Liver (tissue), 9 donors: Measurements from ENCODE around the gene DBH. TPM values are rescaled to one million over a fixed set of nuclear protein-coding genes. Genes with fewer than 3 reads are reported as not detected.

Experiments used
- DNase-seq: peaks from one replicate; pipeline ENCODE4 v3.0.0-alpha.2; 2017; ENCODE audit warnings: low spot score
- H3K27ac ChIP-seq, 2 donors: one replicate each; pipeline ENCODE4 v1.7.0; 2013; ENCODE audit warnings: inconsistent platforms in 2 of 2, low read length in 2 of 2, control low read depth in 1 of 2, low read depth in 1 of 2, mild to moderate bottlenecking in 1 of 2
- H3K27me3 ChIP-seq, 4 donors: one replicate each; pipeline versions ENCODE4 v1.6.1 to v1.7.0; 2013; ENCODE audit warnings: low read length in 3 of 4, inconsistent platforms in 1 of 4, mild to moderate bottlenecking in 1 of 4, moderate library complexity in 1 of 4; ENCODE audit not compliant: control insufficient read depth in 4 of 4, insufficient read depth in 4 of 4
- H3K36me3 ChIP-seq, 4 donors: one replicate each; pipeline versions ENCODE4 v1.6.1 to v1.7.0; 2013; ENCODE audit warnings: low read length in 3 of 4, mild to moderate bottlenecking in 3 of 4, low read depth in 1 of 4, moderate library complexity in 1 of 4; ENCODE audit not compliant: control insufficient read depth in 4 of 4, insufficient read depth in 3 of 4
- H3K4me1 ChIP-seq, 4 donors: one replicate each; pipeline versions ENCODE4 v1.6.1 to v1.7.0; 2013; ENCODE audit warnings: low read length in 3 of 4, mild to moderate bottlenecking in 3 of 4, moderate library complexity in 1 of 4; ENCODE audit not compliant: control insufficient read depth in 4 of 4, insufficient read depth in 4 of 4
- H3K4me3 ChIP-seq, 3 donors: one replicate each; pipeline versions ENCODE4 v1.6.1 to v1.7.0; 2013; ENCODE audit warnings: low read length in 3 of 3, control low read depth in 1 of 3, low read depth in 1 of 3, mild to moderate bottlenecking in 1 of 3
- H3K9ac ChIP-seq, 2 donors: one replicate each; pipeline ENCODE4 v1.7.0; 2013; ENCODE audit warnings: low read length in 2 of 2, mild to moderate bottlenecking in 2 of 2, moderate library complexity in 2 of 2, control low read depth in 1 of 2, low read depth in 1 of 2
- H3K9me3 ChIP-seq, 4 donors: one replicate each; pipeline versions ENCODE4 v1.6.1 to v1.7.0; 2013; ENCODE audit warnings: low read length in 3 of 4; ENCODE audit not compliant: control insufficient read depth in 4 of 4
- CTCF ChIP-seq: fragments of 150-350 bp; IDR thresholded peaks from 2 replicates; pipeline ENCODE4 v1.5.1; 2017; ENCODE audit warnings: improper control_type of control experiment, low read depth, low read length; ENCODE audit not compliant: missing input control
- EGR1 ChIP-seq, 2 donors: IDR thresholded peaks; 2 replicates each; pipeline ENCODE4 v1.6.1; 2016 to 2018; ENCODE audit warnings: antibody characterized with exemption in 2 of 2, low read depth in 2 of 2
- FOXA1 ChIP-seq: IDR thresholded peaks from 2 replicates; pipeline ENCODE4 v1.6.1; 2016; ENCODE audit warnings: antibody characterized with exemption
- FOXA2 ChIP-seq: IDR thresholded peaks from 2 replicates; pipeline ENCODE4 v1.6.1; 2016; ENCODE audit warnings: antibody characterized with exemption
- GABPA ChIP-seq, 2 donors: IDR thresholded peaks in 1 of 2; conservative IDR thresholded peaks in 1 of 2; 2 replicates each; pipeline ENCODE4 v1.6.1; 2016; ENCODE audit warnings: antibody characterized with exemption in 2 of 2, mild to moderate bottlenecking in 1 of 2, moderate library complexity in 1 of 2
- HNF4A ChIP-seq, 2 donors: conservative IDR thresholded peaks; 2 replicates each; pipeline ENCODE4 v1.6.1; 2016; ENCODE audit warnings: antibody characterized with exemption in 2 of 2, mild to moderate bottlenecking in 2 of 2
- HNF4G ChIP-seq: IDR thresholded peaks from 2 replicates; pipeline ENCODE4 v1.6.1; 2016; ENCODE audit warnings: antibody characterized with exemption
- JUND ChIP-seq, 2 donors: IDR thresholded peaks; 2 replicates each; pipeline ENCODE4 v1.6.1; 2016; ENCODE audit warnings: antibody characterized with exemption in 2 of 2
- NR2F2 ChIP-seq: IDR thresholded peaks from 2 replicates; pipeline ENCODE4 v1.6.1; 2016; ENCODE audit warnings: antibody characterized with exemption
- RAD21 ChIP-seq, 2 donors: IDR thresholded peaks; 2 replicates each; pipeline ENCODE4 v1.6.1; 2016; ENCODE audit warnings: antibody characterized with exemption in 2 of 2, mild to moderate bottlenecking in 2 of 2
- RXRA ChIP-seq, 2 donors: IDR thresholded peaks; 2 replicates each; pipeline ENCODE4 v1.6.1; 2017 to 2018; ENCODE audit warnings: antibody characterized with exemption in 2 of 2, mild to moderate bottlenecking in 1 of 2
- SP1 ChIP-seq: IDR thresholded peaks from 2 replicates; pipeline ENCODE4 v1.6.1; 2018; ENCODE audit warnings: antibody characterized with exemption, mild to moderate bottlenecking
- TAF1 ChIP-seq: conservative IDR thresholded peaks from 2 replicates; pipeline ENCODE4 v1.6.1; 2016; ENCODE audit warnings: antibody characterized with exemption, mild to moderate bottlenecking
- YY1 ChIP-seq: IDR thresholded peaks from 2 replicates; pipeline ENCODE4 v1.6.1; 2016; ENCODE audit warnings: antibody characterized with exemption, mild to moderate bottlenecking
- ZBTB33 ChIP-seq: IDR thresholded peaks from 2 replicates; pipeline ENCODE4 v1.6.1; 2016; ENCODE audit warnings: antibody characterized with exemption
- WGBS: extraction: QIAGEN DNeasy Blood & Tissue Kit; methylation state at CpG from one replicate; pipeline ENCODE4 v1.1.7; 2013; 5-methylcytosine and 5-hydroxymethylcytosine counted together
- polyA plus RNA-seq, 2 donors: library from polyadenylated mRNA; stranded (reverse) in 1 of 2; unstranded in 1 of 2; fragments of 200-250 nt in 1 of 2; fragments of >200 nt in 1 of 2; fragmentation: Nextera tagmentation in 1 of 2; extraction: Ambion mirVana in 1 of 2; gene quantifications; one replicate each; pipeline versions ENCODE4 v1.2.1 to v1.2.3, GENCODE V29; 2013 to 2015
- total RNA-seq, 2 donors: library from RNA; depleted of rRNA; stranded (reverse); fragments of >200 nt; gene quantifications; one replicate each; pipeline ENCODE4 v1.2.3, GENCODE V29; 2014
- TF ChIP-seq, protein P1 (sequence below): IDR thresholded peaks from 2 replicates; pipeline ENCODE4 v1.6.1; 2016; ENCODE audit warnings: antibody characterized with exemption
- TF ChIP-seq, protein P2 (sequence below): IDR thresholded peaks from 2 replicates; pipeline ENCODE4 v1.6.1; 2016; ENCODE audit warnings: antibody characterized with exemption
- TF ChIP-seq, protein P3 (sequence below): IDR thresholded peaks from 2 replicates; pipeline ENCODE4 v1.6.1; 2016; ENCODE audit warnings: antibody characterized with exemption, mild to moderate bottlenecking
- donor health status: healthy.
- donor health status: healthy.
- donor health status: healthy.
- donor health status: healthy.
- donor health status: healthy.

Gene DBH
- total and polyA plus RNA-seq, 4 donors: 0.37 to 21.2 (median 2.5) TPM

GRCh38 chr9:133587466-133587865, 48.7 kb upstream of the DBH start:
- H3K4me3 ChIP-seq: no peak overlapping the region
- H3K27ac ChIP-seq: no peak overlapping the region
- H3K27me3 ChIP-seq: peaks cover 0 to 6% (median under 1%) of the 10 kb centered on the region in 4 donors
- H3K9ac ChIP-seq: no peak overlapping the region
- no peak for TF ChIP-seq ZBTB33
- no peak for TF ChIP-seq RAD21 (IDR thresholded peaks at IDR 0.05)
- TF ChIP-seq, protein P1, sequence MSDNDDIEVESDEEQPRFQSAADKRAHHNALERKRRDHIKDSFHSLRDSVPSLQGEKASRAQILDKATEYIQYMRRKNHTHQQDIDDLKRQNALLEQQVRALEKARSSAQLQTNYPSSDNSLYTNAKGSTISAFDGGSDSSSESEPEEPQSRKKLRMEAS: no peak
- TF ChIP-seq HNF4G: no peak
- no peak for TF ChIP-seq CTCF
- TF ChIP-seq, protein P2, sequence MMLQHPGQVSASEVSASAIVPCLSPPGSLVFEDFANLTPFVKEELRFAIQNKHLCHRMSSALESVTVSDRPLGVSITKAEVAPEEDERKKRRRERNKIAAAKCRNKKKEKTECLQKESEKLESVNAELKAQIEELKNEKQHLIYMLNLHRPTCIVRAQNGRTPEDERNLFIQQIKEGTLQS: no peak
- no peak for TF ChIP-seq RXRA (IDR thresholded peaks at IDR 0.05)
- no peak for TF ChIP-seq NR2F2
- TF ChIP-seq TAF1: no peak
- TF ChIP-seq EGR1 (IDR thresholded peaks at IDR 0.05; ENCODE audit: low read depth in 2 of 2): no peak
- TF ChIP-seq JUND (IDR thresholded peaks at IDR 0.05): no peak
- TF ChIP-seq FOXA1: no peak
- TF ChIP-seq, protein P3, sequence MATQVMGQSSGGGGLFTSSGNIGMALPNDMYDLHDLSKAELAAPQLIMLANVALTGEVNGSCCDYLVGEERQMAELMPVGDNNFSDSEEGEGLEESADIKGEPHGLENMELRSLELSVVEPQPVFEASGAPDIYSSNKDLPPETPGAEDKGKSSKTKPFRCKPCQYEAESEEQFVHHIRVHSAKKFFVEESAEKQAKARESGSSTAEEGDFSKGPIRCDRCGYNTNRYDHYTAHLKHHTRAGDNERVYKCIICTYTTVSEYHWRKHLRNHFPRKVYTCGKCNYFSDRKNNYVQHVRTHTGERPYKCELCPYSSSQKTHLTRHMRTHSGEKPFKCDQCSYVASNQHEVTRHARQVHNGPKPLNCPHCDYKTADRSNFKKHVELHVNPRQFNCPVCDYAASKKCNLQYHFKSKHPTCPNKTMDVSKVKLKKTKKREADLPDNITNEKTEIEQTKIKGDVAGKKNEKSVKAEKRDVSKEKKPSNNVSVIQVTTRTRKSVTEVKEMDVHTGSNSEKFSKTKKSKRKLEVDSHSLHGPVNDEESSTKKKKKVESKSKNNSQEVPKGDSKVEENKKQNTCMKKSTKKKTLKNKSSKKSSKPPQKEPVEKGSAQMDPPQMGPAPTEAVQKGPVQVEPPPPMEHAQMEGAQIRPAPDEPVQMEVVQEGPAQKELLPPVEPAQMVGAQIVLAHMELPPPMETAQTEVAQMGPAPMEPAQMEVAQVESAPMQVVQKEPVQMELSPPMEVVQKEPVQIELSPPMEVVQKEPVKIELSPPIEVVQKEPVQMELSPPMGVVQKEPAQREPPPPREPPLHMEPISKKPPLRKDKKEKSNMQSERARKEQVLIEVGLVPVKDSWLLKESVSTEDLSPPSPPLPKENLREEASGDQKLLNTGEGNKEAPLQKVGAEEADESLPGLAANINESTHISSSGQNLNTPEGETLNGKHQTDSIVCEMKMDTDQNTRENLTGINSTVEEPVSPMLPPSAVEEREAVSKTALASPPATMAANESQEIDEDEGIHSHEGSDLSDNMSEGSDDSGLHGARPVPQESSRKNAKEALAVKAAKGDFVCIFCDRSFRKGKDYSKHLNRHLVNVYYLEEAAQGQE: no peak
- H3K9me3 ChIP-seq: no peaks in the 10 kb centered on the region
- no peak for DNase-seq
- H3K36me3 ChIP-seq: no peaks in the 10 kb centered on the region
- 94% methylated on average over 6 of the region's 6 CpGs for WGBS
- H3K4me1 ChIP-seq: no peaks in the 10 kb centered on the region

DNA sequence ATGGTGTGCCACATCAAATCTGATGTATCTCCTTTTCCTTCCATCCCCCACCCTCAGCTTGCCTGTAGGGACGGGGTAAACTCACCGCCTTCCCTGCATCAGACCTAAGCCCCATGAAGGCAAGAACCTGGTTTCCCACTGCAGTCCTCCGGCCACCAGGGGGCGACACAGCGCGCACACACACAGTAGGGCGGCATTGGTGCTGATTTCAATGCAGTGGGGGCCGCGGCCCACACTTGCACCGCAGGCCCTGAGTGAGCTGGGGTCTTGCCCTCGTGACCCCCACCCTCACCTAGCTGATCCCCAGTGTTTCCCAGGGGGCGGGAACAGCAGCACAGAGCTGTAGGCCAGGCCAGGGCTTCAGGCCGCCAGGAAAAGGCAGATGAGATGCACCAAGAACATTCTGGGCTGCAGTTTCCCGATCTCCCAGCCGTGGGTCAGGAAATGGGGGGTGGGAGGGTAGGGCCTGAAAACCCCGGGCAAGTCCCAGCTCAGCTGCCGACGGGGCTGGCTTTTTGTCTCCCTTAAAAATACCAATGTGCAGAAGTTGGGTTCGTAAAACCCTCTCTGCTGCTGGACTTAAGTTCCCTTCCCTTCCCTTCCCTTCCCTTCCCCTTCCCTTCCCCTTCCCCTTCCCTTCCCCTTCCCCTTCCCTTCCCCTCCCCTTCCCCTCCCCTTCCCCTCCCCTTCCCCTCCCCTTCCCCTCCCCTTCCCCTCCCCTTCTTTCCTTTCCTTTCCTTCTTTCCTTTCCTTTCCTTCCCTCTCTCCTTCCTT, 46.5 kb upstream of the DBH start:
- Histone ChIP-seq H3K9ac (no peak overlapping the region), H3K4me3 (no peak overlapping the region), H3K27ac (no peak overlapping the region), H3K36me3 (no peaks in the 10 kb centered on the region), H3K27me3 (peaks cover 0 to 6% (median under 1%) of the 10 kb centered on the region in 4 donors), H3K9me3 (no peaks in the 10 kb centered on the region), H3K4me1 (no peaks in the 10 kb centered on the region)
- 51% methylated on average over 19 of the region's 19 CpGs for WGBS
- DNase-seq: peak; percentile 50
- TF ChIP-seq, protein P1: no peak
- no peak for TF ChIP-seq HNF4A (conservative IDR thresholded peaks at IDR 0.05)
- no peak for TF ChIP-seq FOXA1
- TF ChIP-seq JUND (IDR thresholded peaks at IDR 0.05): no peak
- no peak for TF ChIP-seq NR2F2
- no peak for TF ChIP-seq SP1
- TF ChIP-seq RXRA (IDR thresholded peaks at IDR 0.05): no peak
- TF ChIP-seq GABPA (IDR thresholded peaks at IDR 0.05 in 1 of 2, conservative IDR thresholded peaks at IDR 0.05 in 1 of 2): no peak
- TF ChIP-seq RAD21 (IDR thresholded peaks at IDR 0.05): peak in 1 of 2 donors; percentile 44
- no peak for TF ChIP-seq HNF4G
- TF ChIP-seq, protein P3: no peak
- TF ChIP-seq FOXA2: no peak
- no peak for TF ChIP-seq TAF1
- TF ChIP-seq, protein P2: no peak
- TF ChIP-seq YY1: no peak
